ENCODE data around the gene HOXC6.

HOXC6 gene

DNA sequence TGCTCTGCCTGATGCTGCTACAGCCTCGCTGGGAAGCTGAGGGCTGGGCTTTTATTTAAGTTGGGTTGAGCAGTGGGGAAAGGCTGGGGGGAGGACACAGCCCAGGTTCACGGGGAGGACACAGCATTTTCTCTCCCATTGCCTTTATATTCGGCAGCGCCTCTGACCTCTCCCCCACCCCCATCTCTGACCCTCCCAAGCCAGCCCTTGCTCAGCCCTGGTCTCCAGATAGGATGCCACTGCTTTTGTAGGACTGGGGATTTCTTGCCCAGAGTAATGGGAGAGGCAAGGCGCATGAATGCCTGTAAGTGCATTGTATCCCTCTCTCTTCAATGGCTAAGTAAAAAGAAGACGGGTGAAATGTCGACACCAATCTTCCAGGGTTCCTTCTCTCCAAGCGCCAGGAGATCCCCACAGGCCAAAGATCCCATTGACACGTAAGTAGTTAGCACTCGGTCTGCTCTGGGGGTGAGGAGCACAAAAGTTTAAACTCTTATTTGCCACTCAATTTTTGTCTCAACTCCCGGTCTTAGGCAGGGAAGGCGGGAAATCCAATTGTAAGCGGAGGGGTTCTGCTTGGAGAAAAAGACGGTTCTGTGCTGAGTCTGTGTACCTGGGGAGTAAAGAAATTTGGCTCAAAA lies 30.0 kb downstream of the HOXC6 start:
- Histone ChIP-seq H3F3A (ENCODE audit: low read depth) (no peaks in the 10 kb centered on the region), H3K4me2 (ENCODE audit: low read depth, low read length, poor library complexity, severe bottlenecking) (no peak overlapping the region), H3K79me2 (ENCODE audit: insufficient read depth, low read length) (peaks cover 1% of the 10 kb centered on the region; the same call in 1 of the 2 replicates), H3K4me3 (ENCODE audit: low read length, poor library complexity, severe bottlenecking) (no peak overlapping the region), H3K27me3 (ENCODE audit: insufficient read depth, low read length, poor library complexity, severe bottlenecking) (no peaks in the 10 kb centered on the region), H2AFZ (ENCODE audit: low read length) (no peak overlapping the region), H4K20me1 (ENCODE audit: insufficient read depth, low read length, poor library complexity, severe bottlenecking) (peaks cover 1% of the 10 kb centered on the region), H3K9me3 (ENCODE audit: insufficient read depth, low read depth, low read length) (no peaks in the 10 kb centered on the region), H3K9ac (ENCODE audit: low read depth, low read length, poor library complexity, severe bottlenecking) (no peak overlapping the region), H3K4me1 (ENCODE audit: insufficient read depth, low read length, poor library complexity, severe bottlenecking) (no peaks in the 10 kb centered on the region), H3K36me3 (ENCODE audit: insufficient read depth, low read length) (peaks cover 37% of the 10 kb centered on the region), H3K9me2 (replicated peaks; ENCODE audit: low read depth, low read length) (no peaks in the 10 kb centered on the region)
- TF ChIP-seq, protein P1, sequence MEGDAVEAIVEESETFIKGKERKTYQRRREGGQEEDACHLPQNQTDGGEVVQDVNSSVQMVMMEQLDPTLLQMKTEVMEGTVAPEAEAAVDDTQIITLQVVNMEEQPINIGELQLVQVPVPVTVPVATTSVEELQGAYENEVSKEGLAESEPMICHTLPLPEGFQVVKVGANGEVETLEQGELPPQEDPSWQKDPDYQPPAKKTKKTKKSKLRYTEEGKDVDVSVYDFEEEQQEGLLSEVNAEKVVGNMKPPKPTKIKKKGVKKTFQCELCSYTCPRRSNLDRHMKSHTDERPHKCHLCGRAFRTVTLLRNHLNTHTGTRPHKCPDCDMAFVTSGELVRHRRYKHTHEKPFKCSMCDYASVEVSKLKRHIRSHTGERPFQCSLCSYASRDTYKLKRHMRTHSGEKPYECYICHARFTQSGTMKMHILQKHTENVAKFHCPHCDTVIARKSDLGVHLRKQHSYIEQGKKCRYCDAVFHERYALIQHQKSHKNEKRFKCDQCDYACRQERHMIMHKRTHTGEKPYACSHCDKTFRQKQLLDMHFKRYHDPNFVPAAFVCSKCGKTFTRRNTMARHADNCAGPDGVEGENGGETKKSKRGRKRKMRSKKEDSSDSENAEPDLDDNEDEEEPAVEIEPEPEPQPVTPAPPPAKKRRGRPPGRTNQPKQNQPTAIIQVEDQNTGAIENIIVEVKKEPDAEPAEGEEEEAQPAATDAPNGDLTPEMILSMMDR (conservative IDR thresholded peaks at IDR 0.05; ENCODE audit: low read length), result no peak
- TF ChIP-seq EZH2phosphoT487 (IDR thresholded peaks at IDR 0.05; ENCODE audit: borderline replicate concordance), result no peak

DNA sequence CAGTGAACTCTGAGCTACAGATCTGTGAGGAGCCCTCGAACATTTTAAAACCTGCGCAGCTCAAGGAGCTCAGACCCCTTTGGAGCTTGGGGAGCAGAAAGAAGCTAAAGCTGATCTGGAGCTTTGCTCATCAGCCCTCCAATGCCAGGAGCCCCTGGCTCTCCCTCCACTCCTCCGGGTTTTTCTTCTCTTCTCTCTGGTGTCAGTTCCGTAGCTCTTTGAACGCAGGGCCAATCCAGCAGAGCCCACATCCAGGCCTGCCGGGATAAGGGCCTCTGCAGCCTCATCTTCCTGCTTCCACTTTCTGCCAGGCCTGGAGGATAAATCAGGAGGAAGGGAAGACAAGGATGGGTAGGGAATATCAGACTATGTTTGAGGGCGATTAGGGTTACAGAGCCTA lies 31.4 kb downstream of the HOXC6 start:
- Histone ChIP-seq H3K4me1 (ENCODE audit: insufficient read depth, low read length, poor library complexity, severe bottlenecking) (no peaks in the 10 kb centered on the region), H4K20me1 (ENCODE audit: insufficient read depth, low read length, poor library complexity, severe bottlenecking) (no peaks in the 10 kb centered on the region)
- TF ChIP-seq, protein P1 (conservative IDR thresholded peaks at IDR 0.05; ENCODE audit: low read length), result no peak
- TF ChIP-seq EZH2phosphoT487 (IDR thresholded peaks at IDR 0.05; ENCODE audit: borderline replicate concordance), result no peak

DNA sequence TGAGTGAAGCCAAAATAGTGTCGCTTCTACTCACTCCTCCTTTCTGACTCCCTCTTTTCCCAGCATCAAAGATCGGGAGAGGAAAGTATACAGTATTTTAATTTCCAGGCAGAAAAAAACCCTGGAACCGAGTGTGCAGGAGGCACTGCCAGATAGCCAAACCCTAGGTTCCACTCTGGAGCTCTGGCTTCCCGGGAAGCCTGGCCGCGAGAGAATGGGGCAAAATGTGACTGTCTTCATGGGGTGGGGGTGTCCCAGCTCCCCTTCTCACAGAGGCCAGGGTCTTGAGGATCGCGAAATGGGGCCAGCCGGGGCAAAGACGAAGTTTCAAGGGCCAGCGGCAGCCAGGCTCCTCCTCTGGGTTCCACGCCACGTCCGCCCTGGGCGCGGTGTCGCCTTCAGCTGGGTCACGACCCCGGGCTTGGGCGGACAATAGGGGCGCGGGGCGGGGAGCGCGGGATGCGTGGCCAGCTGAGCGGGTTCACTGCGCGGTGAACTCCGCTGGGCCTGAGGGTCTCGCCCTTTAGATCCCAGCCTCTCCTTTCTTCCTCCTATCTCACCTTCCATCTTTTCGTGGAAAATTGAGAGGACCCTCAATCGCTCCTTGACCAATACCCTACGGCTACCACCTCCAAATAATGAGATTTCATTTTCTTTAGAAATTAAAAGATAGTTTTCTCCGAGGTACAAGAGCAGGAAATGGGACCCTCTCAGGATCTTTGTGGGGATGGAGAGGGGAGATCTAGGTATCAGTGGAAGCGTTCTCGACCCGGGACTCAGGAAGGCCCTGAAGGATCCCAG lies 32.1 kb downstream of the HOXC6 start:
- no peaks in the 10 kb centered on the region for H4K20me1 ChIP-seq (ENCODE audit: insufficient read depth, low read length, poor library complexity, severe bottlenecking)
- no peak overlapping the region for H3K9ac ChIP-seq (ENCODE audit: low read depth, low read length, poor library complexity, severe bottlenecking)
- no peaks in the 10 kb centered on the region for H3K9me3 ChIP-seq (ENCODE audit: insufficient read depth, low read depth, low read length)
- H3K79me2 ChIP-seq (ENCODE audit: insufficient read depth, low read length), result no peaks in the 10 kb centered on the region
- no peaks in the 10 kb centered on the region for H3K9me2 ChIP-seq (replicated peaks; ENCODE audit: low read depth, low read length)
- peaks cover 27% of the 10 kb centered on the region; the same call in 1 of the 2 replicates for H3K36me3 ChIP-seq (ENCODE audit: insufficient read depth, low read length)
- no peaks in the 10 kb centered on the region for H3F3A ChIP-seq (ENCODE audit: low read depth)
- H3K4me1 ChIP-seq (ENCODE audit: insufficient read depth, low read length, poor library complexity, severe bottlenecking), result no peaks in the 10 kb centered on the region
- H3K4me3 ChIP-seq (ENCODE audit: low read length, poor library complexity, severe bottlenecking), result no peak overlapping the region
- TF ChIP-seq EZH2phosphoT487 (IDR thresholded peaks at IDR 0.05; ENCODE audit: borderline replicate concordance), result no peak
- TF ChIP-seq, protein P1 (conservative IDR thresholded peaks at IDR 0.05; ENCODE audit: low read length), result no peak
- H3K27me3 ChIP-seq (ENCODE audit: insufficient read depth, low read length, poor library complexity, severe bottlenecking), result no peaks in the 10 kb centered on the region
- no peak overlapping the region for H2AFZ ChIP-seq (ENCODE audit: low read length)
- no peak overlapping the region for H3K4me2 ChIP-seq (ENCODE audit: low read depth, low read length, poor library complexity, severe bottlenecking)

More for the DNA sequence above, 31.4 kb downstream of the HOXC6 start:
- no peaks in the 10 kb centered on the region for H3K9me2 ChIP-seq (replicated peaks; ENCODE audit: low read depth, low read length)
- H3K36me3 ChIP-seq (ENCODE audit: insufficient read depth, low read length), result peaks cover 32% of the 10 kb centered on the region
- no peaks in the 10 kb centered on the region for H3K79me2 ChIP-seq (ENCODE audit: insufficient read depth, low read length)
- no peak overlapping the region for H3K4me3 ChIP-seq (ENCODE audit: low read length, poor library complexity, severe bottlenecking)
- H3K4me2 ChIP-seq (ENCODE audit: low read depth, low read length, poor library complexity, severe bottlenecking), result no peak overlapping the region
- no peaks in the 10 kb centered on the region for H3K27me3 ChIP-seq (ENCODE audit: insufficient read depth, low read length, poor library complexity, severe bottlenecking)
- H3K9me3 ChIP-seq (ENCODE audit: insufficient read depth, low read depth, low read length), result no peaks in the 10 kb centered on the region
- no peak overlapping the region for H3K9ac ChIP-seq (ENCODE audit: low read depth, low read length, poor library complexity, severe bottlenecking)
- no peaks in the 10 kb centered on the region for H3F3A ChIP-seq (ENCODE audit: low read depth)
- H2AFZ ChIP-seq (ENCODE audit: low read length), result no peak overlapping the region

Measured in Loucy (cell line).